Progenitor cell of endocrine pancreas (in vitro differentiated cells): ENCODE data around the gene BOLA3. TPM values are rescaled to one million over a fixed set of nuclear protein-coding genes. Genes with fewer than 3 reads are reported as not detected.

Experiments
- DNase-seq: peaks from one replicate; pipeline ENCODE4 v3.0.0; 2021; ENCODE audit warnings: low spot score; ENCODE audit not compliant: unreplicated experiment
- H3K27ac Mint-ChIP-seq: 2 replicates; pipeline ENCODE4 v1.8.0; 2021; ENCODE audit warnings: mild to moderate bottlenecking, moderate library complexity, mixed read lengths
- H3K27me3 Mint-ChIP-seq: 2 replicates; pipeline ENCODE4 v1.8.0; 2021; ENCODE audit warnings: mixed read lengths
- H3K36me3 Mint-ChIP-seq: 2 replicates; pipeline ENCODE4 v1.8.0; 2022; ENCODE audit warnings: mixed read lengths; ENCODE audit not compliant: insufficient read depth
- H3K4me1 Mint-ChIP-seq: 2 replicates; pipeline ENCODE4 v1.8.0; 2021; ENCODE audit warnings: low read depth, mixed read lengths
- H3K4me3 Mint-ChIP-seq: 2 replicates; pipeline ENCODE4 v1.8.0; 2021; ENCODE audit warnings: low read depth, mild to moderate bottlenecking, moderate library complexity, mixed read lengths
- H3K9me3 Mint-ChIP-seq: 2 replicates; pipeline ENCODE4 v1.8.0; 2021; ENCODE audit warnings: low read depth, mixed read lengths
- CTCF ChIP-seq: fragments of 200-600 bp; sonication (generic); IDR thresholded peaks from one replicate; pipeline ENCODE4 v1.5.0; 2021; ENCODE audit warnings: antibody characterized with exemption, mild to moderate bottlenecking; ENCODE audit not compliant: unreplicated experiment
- total RNA-seq: library from RNA; stranded (reverse); gene quantifications from 2 replicates; pipeline ENCODE4 v1.2.1, GENCODE V29; 2021

BOLA3 gene
- total RNA-seq, 1 donor from 2014 or later, result 23.8 TPM

DNA sequence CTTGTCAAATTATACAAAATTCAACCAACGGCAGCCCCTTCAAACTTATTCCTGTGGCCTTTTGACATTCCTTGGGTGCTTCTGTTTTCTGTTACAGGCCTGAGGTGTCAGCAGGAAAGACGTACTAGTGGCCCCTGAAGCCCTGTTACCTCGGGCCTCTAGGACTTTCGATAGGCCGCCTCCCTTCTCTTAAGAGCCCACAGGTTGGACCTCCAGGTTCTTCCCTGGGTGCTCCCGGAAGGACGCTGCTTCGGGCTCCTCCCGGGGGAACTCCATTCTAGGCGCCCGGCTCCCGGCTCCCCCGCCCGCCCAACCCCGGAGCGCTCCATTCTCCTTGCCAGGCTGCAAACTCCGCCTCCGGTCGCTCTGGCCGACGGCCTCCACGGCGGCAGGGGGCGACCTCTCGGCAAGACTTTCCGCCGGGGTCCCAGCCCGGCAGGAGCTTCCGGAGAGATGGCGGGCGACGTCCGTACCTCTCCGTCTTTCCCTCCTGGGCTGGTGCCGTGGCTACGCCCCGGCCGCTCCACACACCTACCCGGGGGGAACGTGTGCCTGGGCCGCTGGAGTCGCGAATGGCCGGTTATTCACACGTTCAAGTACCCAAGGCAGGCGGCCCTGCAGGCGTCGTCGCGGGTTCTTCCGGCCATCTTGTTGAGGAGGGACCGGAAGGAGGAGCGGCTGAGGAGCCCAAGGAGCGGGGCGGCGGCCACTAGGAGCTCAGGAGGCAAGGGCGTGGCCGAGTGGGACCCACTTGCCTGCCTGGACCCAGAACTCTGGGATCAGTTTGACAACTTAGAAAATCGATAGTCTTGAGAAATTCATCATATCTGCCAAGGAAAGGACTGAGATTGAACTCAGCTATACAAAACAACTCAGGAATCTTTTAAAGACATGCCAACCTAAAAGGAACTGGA is 27.5 kb downstream of the BOLA3 start:
- H3K27ac Mint-ChIP-seq, result no peak overlapping the region
- peaks cover 17% of the 10 kb centered on the region for H3K9me3 Mint-ChIP-seq
- H3K36me3 Mint-ChIP-seq, result peaks cover 3% of the 10 kb centered on the region
- H3K4me3 Mint-ChIP-seq, result peak overlapping the region; percentile 69
- H3K4me1 Mint-ChIP-seq, result no peaks in the 10 kb centered on the region
- DNase-seq, result no peak
- H3K27me3 Mint-ChIP-seq, result peaks cover 17% of the 10 kb centered on the region
- TF ChIP-seq CTCF, result peak; percentile 44

DNA sequence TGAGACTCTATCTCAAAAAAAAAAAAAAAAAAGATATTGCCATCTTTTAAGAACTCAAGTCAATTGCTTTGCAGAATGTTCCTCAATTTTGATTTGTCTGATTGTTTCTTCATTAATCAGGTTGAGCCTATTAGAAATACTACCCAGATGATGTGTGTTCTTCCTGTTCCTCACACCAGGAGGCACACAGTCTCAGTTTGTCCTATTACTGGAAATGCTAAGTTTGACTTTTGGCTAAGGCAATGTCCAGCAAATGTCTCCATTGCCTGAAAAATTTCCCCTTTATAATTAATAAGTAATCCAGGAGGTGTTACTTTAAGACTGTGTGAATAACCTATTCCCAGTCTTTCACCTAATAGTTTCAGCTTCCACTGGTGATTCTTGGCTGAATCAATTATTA is 28.4 kb downstream of the BOLA3 start:
- Mint-ChIP-seq H3K27me3 (peaks cover 17% of the 10 kb centered on the region), H3K9me3 (peaks cover 17% of the 10 kb centered on the region), H3K4me3 (no peak overlapping the region), H3K27ac (no peak overlapping the region), H3K4me1 (no peaks in the 10 kb centered on the region), H3K36me3 (peaks cover 3% of the 10 kb centered on the region)
- TF ChIP-seq CTCF, result no peak
- no peak for DNase-seq

DNA sequence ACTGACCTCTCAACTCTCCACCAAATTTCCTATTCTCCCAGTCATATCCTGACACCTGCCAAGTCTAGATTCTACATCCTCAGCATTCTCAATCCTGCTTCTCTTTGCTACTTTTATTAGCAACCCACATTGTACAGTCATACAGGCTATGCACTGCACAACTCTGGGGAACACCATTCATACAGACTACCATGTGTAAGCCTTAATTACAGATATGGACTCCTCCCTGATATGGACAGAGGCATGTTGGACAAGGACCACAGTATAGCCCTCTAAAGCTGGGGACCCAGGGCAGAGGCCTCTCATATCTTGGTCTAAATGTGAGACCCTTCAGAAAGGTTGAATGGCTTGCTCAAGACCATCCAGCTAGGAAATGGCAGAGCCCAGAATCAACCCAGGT is 36.3 kb downstream of the BOLA3 start:
- no peaks in the 10 kb centered on the region for H3K4me1 Mint-ChIP-seq
- H3K27me3 Mint-ChIP-seq, result no peaks in the 10 kb centered on the region
- peaks cover 4% of the 10 kb centered on the region for H3K9me3 Mint-ChIP-seq
- H3K36me3 Mint-ChIP-seq, result peaks cover 2% of the 10 kb centered on the region
- H3K27ac Mint-ChIP-seq, result no peak overlapping the region
- no peak for TF ChIP-seq CTCF
- no peak overlapping the region for H3K4me3 Mint-ChIP-seq
- DNase-seq, result no peak

- DNase-seq, result no peak
- peaks cover 4% of the 10 kb centered on the region for H3K36me3 Mint-ChIP-seq
- H3K27ac Mint-ChIP-seq, result no peak overlapping the region
- no peaks in the 10 kb centered on the region for H3K27me3 Mint-ChIP-seq
- H3K4me1 Mint-ChIP-seq, result no peaks in the 10 kb centered on the region
- H3K4me3 Mint-ChIP-seq, result no peak overlapping the region
- TF ChIP-seq CTCF, result no peak
- H3K9me3 Mint-ChIP-seq, result peaks cover 4% of the 10 kb centered on the region
These were observed 37.2 kb downstream of the BOLA3 start for GRCh38 chr2:74110537-74110936.

DNA sequence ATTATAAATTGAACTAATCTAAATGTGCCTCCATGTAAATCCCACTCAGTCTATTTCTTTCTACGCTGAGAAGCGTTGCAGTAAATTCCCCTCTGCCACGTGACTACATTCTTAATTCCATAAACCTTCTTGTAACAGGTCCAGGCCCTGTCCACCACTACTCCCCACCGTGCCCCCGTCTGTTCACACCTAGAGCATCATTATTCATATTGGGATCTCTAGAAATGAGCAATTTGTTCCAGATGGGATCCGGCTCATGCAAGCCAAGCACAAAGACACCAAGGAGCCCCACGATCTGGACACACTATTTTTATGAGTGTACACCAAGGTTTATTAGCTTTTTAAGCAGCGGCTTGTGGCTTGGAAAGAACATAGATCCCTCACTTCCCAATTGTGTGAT is 38.2 kb downstream of the BOLA3 start:
- H3K9me3 Mint-ChIP-seq, result peaks cover 4% of the 10 kb centered on the region
- H3K27me3 Mint-ChIP-seq, result no peaks in the 10 kb centered on the region
- H3K4me1 Mint-ChIP-seq, result no peaks in the 10 kb centered on the region
- H3K27ac Mint-ChIP-seq, result no peak overlapping the region
- no peak overlapping the region for H3K4me3 Mint-ChIP-seq
- peaks cover 6% of the 10 kb centered on the region for H3K36me3 Mint-ChIP-seq
- TF ChIP-seq CTCF, result no peak
- no peak for DNase-seq
